A172 (cell line): ENCODE measurements around the gene HS3ST3A1. TPM values are rescaled to one million over a fixed set of nuclear protein-coding genes. Genes with fewer than 3 reads are reported as not detected.
"Not testable (repeated sequence)": the region's sequence is repeated elsewhere in the genome, so short reads cannot be mapped to it uniquely, and the experiment has no call there.

Experiments
- DNase-seq: peaks from one replicate; pipeline ENCODE4 v3.0.0-alpha.2; 2015; ENCODE audit warnings: low spot score
- total RNA-seq: library from RNA; depleted of rRNA; stranded (reverse); fragments of >200 nt; shearing (Covaris generic); gene quantifications from 2 replicates; pipeline ENCODE4 v1.2.3, GENCODE V29; 2014

Gene HS3ST3A1
- total RNA-seq, 1 experiment from 2014 or later, result 139 TPM

GRCh38 chr17:13575922-13576419 is 25.8 kb downstream of the HS3ST3A1 start:
- no peak for DNase-seq

DNA sequence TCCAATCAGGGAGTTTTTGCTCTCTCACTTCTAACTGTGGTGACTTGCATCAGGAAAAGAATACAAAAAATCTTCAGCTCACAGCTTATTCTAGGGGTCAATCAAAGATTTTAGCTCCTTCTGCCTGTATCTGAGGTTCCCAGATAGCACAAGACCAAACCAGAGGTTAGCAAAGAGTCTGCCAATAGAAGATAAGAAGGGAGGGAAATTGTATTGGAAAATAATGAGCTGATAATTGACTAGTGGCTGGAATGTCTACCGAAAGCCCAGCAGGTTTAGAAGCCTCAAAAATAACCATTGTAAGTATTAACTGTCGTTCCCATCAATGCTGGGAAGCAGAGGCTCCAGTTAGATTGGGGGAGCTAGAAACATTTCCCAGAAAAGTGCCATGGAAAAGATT is 26.3 kb downstream of the HS3ST3A1 start:
- DNase-seq, result no peak

DNA sequence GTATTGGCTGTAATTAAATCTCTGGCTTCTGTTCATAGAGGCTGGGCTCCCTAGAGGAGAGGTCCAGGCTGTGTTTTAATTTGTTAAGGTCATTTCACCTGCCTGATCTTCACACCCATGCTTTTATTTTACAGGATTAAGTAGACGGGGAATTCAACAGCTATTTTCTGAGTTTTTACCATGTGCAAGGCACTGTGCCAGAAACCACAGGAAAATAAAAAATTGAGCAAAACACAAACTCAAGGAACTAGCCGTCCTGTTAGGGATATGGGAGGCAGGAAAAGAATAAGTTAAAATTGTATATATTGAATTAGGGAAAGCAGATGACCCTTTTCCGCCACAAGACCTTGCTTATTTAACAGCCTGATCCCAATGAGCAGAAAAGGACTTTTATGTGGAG is 29.1 kb downstream of the HS3ST3A1 start:
- DNase-seq, result no peak

DNA sequence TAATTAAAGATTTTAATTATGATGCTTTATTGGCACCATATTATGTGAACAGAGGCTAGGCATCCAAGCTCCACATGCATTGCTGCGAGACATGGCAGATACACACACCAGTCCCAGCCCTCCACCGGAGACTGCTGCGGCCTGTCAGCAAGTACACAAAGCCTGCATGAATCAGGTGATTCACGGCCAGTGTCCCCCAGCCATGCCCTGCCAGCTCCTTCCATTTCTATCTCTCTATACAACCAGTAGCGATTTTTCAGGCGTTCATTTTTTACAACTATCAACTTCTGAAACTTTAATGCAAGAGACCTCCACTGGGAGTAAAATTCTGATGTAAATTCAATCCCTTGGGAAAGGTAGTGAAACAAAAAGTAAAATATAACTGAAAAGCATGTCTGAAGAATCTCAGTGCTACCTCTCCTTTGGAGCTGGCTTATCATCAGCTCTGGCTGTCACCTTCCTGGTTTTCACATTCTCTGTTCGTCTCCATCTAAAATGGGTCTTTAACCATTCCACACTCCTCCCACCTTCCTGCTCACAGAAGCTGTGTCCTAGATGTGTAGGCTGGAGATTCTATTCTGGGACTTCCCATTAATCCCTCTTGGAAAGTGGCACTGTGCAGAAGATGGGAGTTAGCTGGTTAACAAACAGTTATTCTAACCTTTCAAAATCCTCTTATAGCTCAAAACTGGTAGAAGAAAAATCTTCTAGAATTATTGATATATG is 32.2 kb downstream of the HS3ST3A1 start:
- DNase-seq, result no peak

GRCh38 chr17:13568582-13569397 is 32.9 kb downstream of the HS3ST3A1 start:
- DNase-seq, result no peak

- no peak for DNase-seq
Measured at GRCh38 chr17:13563866-13564265, 37.9 kb downstream of the HS3ST3A1 start.

DNA sequence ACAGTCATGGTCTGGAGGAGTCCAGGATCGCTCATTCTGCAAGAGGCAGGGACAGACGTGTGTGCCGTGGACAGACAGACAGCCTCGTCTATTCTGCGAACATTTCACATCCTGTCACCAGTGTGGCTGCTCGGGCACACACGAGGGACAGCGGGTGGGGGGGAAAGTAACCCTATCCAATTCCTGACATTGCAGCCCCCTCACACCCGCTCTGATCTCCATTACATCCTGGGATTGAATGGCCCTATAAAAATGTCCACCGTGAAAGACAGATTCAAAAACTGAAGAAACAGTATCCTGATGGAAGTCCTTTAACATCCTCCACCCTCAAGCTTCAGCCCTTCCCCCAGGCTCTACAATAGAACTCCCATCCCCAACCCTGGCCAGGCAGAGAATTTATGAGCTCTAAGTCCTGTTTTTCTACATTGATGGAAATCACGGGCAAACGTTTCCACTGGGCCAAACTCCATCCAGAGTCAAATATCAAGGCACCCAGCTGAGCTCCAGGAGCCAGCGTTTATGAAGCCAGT is 39.4 kb downstream of the HS3ST3A1 start:
- DNase-seq, result peak; percentile 97

- peak; percentile 90 for DNase-seq
Measured at GRCh38 chr17:13561606-13562270, 40.0 kb downstream of the HS3ST3A1 start.

- no peak for DNase-seq
Measured at GRCh38 chr17:13560935-13561334, 40.8 kb downstream of the HS3ST3A1 start.

GRCh38 chr17:13558588-13558987 is 43.1 kb downstream of the HS3ST3A1 start:
- DNase-seq, result no peak

GRCh38 chr17:13557077-13557476 is 44.7 kb downstream of the HS3ST3A1 start:
- no peak for DNase-seq

DNA sequence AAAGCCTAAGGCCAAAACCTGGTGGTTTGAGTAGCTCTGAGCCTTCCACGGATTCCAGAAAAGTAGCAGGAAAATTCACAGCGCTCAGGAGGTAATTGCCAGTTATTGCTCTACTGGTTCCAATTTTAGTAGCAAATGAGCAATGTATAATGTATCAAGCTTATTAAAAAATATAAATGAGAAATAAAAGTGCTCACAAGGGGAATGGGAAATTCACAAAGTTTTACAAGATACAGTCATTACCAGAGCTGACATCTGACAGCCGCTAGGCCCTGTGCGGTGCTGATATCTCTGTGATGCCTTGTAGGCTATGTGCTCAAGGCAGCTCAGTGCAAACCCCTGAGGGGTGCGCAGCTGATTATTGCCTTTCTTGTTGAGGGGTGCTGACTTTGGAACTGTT is 47.5 kb downstream of the HS3ST3A1 start:
- DNase-seq, result no peak

GRCh38 chr17:13550291-13550690 is 51.4 kb downstream of the HS3ST3A1 start:
- peak; percentile 39 for DNase-seq

GRCh38 chr17:13548576-13548975 is 53.2 kb downstream of the HS3ST3A1 start:
- not testable (repeated sequence) for DNase-seq

DNA sequence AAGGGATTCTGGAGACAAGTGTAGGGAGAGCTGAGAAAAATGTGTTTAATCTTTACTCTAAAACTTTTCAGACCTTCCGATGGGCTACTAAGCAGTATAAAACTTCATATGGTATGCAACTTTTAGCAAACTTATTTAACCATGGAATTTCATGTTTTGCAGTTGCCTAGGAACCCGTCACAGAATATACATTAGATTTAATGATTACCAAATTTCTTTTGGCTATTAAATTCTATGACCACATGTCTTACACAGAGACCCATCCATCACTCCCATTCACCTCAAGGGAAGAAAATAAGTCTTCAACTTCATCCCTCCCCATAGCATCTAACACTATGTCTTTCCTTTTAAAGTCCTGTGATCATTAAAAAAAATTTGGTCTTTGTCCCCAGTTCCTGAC is 54.9 kb downstream of the HS3ST3A1 start:
- DNase-seq, result no peak

GRCh38 chr17:13545941-13546340 is 55.8 kb downstream of the HS3ST3A1 start:
- peak; percentile 95 for DNase-seq

DNA sequence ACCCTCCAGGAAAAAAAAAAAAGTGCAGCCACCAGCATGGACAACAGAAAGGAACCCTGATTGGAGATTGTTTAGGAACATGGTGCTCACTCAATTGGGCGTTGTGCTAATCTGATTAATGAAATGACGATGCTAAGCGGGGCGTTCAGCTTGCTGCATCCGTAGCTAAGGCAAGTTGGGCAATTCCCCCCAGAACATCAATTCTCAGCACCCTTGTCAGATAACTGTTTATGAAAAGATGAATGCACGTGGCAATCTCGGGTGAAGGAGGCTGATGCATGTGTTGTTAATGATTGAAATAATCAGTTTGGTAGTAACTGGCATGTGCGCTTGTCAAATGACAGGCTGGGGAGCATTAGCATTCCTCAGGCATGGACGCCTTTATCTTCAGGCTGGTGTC is 57.0 kb downstream of the HS3ST3A1 start:
- no peak for DNase-seq

DNA sequence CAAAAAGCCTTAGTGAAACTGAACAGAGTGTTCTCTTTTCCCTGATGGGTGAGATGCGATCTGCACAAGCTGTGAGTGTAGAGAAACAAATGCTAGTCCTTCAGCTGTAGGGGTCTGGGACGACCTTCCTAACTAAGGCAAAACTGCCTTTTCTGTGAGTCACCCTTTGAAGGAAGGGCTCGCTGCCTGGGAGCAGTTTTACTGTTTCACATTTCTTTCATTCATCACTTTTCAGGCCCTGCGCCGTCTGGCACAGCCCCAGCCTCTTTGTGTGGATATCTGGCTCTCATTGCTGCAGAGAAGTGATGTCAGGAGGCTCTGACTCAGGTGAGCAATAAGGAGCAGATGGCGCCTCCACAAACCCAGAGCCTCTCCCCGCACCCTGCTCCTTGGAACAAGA is 57.4 kb downstream of the HS3ST3A1 start:
- peak; percentile 99 for DNase-seq

DNA sequence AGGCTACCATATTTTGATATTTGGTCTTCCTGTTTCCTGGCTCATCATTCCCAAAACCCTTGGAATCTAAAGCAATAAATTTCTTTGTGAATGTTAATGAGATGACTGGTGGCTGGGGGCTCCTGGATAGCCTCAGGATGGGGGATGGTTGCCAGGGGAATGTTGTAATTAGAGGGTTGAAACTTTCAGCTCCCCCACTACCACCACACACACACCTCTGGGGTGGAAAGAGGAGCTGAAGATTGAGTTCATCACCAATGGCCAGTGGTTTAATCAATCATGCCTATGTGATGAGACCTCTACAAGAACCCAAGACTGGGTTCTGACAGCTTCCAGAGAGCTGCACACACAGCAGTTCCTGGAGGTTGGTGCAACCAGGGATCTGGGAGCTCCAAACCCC is 59.1 kb downstream of the HS3ST3A1 start:
- DNase-seq, result peak; percentile 92

- DNase-seq, result peak; percentile 99
Measured at GRCh38 chr17:13541032-13541480, 60.7 kb downstream of the HS3ST3A1 start.

DNA sequence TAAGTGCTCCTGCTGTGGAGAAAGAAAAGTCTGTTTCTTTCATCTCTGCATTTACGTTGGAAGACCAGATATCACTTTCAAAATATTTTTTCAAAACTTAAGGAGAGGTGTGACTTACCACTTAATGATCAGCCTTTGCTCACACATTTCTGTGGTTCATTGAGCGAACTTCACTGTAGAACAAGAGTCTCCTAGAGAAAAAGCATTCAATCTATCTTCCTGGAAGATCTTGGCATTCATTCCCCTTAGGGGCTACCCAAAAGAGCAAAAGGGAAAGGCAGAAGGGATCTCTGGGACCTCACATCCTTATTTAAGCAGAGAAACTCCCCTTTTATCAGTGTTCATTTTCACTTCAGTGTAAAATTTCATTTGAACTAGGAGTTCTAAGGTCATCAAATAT is 61.2 kb downstream of the HS3ST3A1 start:
- no peak for DNase-seq

GRCh38 chr17:13539421-13539820 is 62.3 kb downstream of the HS3ST3A1 start:
- DNase-seq, result no peak
